Tibial nerve (tissue), 4 donors: ENCODE measurements around the gene DMGDH.

Experiments used
- EP300 ChIP-seq, 2 donors: sonication (generic); formaldehyde crosslinking; IDR thresholded peaks; one replicate each; pipeline ENCODE4 v1.6.1; 2017; ENCODE audit warnings: antibody characterized with exemption in 2 of 2, mild to moderate bottlenecking in 1 of 2
- POLR2A ChIP-seq, 2 donors: fragments of 450-650 bp; IDR thresholded peaks; one replicate each; pipeline ENCODE4 v1.6.1; 2017; ENCODE audit warnings: antibody characterized with exemption in 2 of 2, mild to moderate bottlenecking in 2 of 2, moderate library complexity in 2 of 2
- TF ChIP-seq, protein P1 (sequence below), 5 experiments: fragments of 200-600 bp in 3 of 5; fragments of 450-650 bp in 2 of 5; sonication (generic) in 3 of 5; IDR thresholded peaks; one replicate each; pipeline ENCODE4 v1.5.1; 2016 to 2019; ENCODE audit warnings: antibody characterized with exemption in 5 of 5, mild to moderate bottlenecking in 3 of 5, moderate library complexity in 2 of 5

DNA sequence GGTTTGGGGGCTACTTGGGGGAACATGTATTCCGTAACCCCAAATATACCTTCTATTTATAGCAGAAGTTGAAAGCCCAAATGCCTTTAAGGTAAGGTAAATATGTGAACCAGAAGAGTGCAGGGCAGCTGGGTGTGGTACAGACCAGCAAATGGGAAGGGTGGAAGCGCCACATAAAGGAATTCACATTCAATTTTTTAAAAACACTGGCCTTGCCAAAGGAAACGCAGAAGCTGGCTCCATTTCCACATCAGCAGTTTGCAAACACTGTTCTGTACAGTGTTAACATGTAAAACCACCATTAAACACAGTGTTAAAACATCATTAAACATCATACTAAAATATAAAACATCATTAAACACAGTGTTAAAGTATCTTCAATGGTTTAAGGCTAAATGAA, 38.6 kb upstream of the DMGDH start:
- no peak for TF ChIP-seq POLR2A (IDR thresholded peaks at IDR 0.05)
- TF ChIP-seq, protein P1, sequence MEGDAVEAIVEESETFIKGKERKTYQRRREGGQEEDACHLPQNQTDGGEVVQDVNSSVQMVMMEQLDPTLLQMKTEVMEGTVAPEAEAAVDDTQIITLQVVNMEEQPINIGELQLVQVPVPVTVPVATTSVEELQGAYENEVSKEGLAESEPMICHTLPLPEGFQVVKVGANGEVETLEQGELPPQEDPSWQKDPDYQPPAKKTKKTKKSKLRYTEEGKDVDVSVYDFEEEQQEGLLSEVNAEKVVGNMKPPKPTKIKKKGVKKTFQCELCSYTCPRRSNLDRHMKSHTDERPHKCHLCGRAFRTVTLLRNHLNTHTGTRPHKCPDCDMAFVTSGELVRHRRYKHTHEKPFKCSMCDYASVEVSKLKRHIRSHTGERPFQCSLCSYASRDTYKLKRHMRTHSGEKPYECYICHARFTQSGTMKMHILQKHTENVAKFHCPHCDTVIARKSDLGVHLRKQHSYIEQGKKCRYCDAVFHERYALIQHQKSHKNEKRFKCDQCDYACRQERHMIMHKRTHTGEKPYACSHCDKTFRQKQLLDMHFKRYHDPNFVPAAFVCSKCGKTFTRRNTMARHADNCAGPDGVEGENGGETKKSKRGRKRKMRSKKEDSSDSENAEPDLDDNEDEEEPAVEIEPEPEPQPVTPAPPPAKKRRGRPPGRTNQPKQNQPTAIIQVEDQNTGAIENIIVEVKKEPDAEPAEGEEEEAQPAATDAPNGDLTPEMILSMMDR (IDR thresholded peaks at IDR 0.05) = no peak
- no peak for TF ChIP-seq EP300 (IDR thresholded peaks at IDR 0.05)
